SJSA1 (cell line): ENCODE measurements around the gene ZFP36L2. TPM values are rescaled to one million over a fixed set of nuclear protein-coding genes. Genes with fewer than 3 reads are reported as not detected.
"Not testable (repeated sequence)": the region's sequence is repeated elsewhere in the genome, so short reads cannot be mapped to it uniquely, and the experiment has no call there.

Source experiments
- DNase-seq, 2 experiments: peaks; one replicate each; pipeline ENCODE4 v3.0.0-alpha.2; 2015 to 2020; ENCODE audit warnings: low spot score in 2 of 2, low read depth in 1 of 2
- H3K27ac ChIP-seq: fragments of 250-450 bp; sonication (Bioruptor Pico); 2 replicates; pipeline ENCODE4 v1.5.1; 2020; ENCODE audit warnings: mild to moderate bottlenecking, moderate library complexity
- H3K27me3 ChIP-seq: fragments of 250-450 bp; sonication (Bioruptor Pico); replicated peaks from 2 replicates; pipeline ENCODE4 v1.5.1; 2020; ENCODE audit warnings: mild to moderate bottlenecking, moderate library complexity
- H3K36me3 ChIP-seq: fragments of 250-450 bp; sonication (Bioruptor Pico); 2 replicates; pipeline ENCODE4 v1.5.1; 2020; ENCODE audit warnings: mild to moderate bottlenecking
- H3K4me1 ChIP-seq: fragments of 250-450 bp; sonication (Bioruptor Pico); replicated peaks from 2 replicates; pipeline ENCODE4 v1.6.1; 2021; ENCODE audit warnings: mild to moderate bottlenecking
- H3K4me3 ChIP-seq: fragments of 250-450 bp; sonication (Bioruptor Pico); 2 replicates; pipeline ENCODE4 v1.5.1; 2020; ENCODE audit warnings: mild to moderate bottlenecking
- H3K9me3 ChIP-seq: fragments of 250-450 bp; sonication (Bioruptor Pico); replicated peaks from 2 replicates; pipeline ENCODE4 v1.5.1; 2020; ENCODE audit warnings: mild to moderate bottlenecking
- total RNA-seq: library from RNA; depleted of rRNA; stranded (reverse); fragments of >200 nt; shearing (Covaris generic); gene quantifications from 2 replicates; pipeline ENCODE4 v1.2.3, GENCODE V29; 2014

Gene ZFP36L2
- total RNA-seq, 1 experiment from 2014 or later = 4.0 TPM

DNA sequence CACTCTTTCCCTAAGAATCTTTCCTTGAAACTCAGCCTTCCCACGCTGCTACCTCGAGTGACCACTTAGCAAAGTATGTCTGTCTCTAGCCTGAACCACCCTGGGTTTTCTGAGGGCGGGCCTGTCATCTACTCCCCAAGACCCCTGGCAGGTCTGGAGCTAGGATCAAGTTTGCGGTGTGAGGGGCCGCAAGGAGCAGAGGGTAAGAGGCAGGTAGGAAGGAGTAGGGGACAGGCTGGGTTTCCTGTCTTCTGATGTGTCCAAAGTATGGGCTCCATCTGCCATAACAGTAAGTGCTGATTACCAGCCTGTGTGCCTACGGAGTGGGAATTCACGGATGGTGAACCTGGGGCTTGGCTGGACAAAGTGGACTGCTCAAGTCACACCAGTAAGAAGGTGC, 25.4 kb downstream of the ZFP36L2 start:
- H3K4me1 ChIP-seq = no peaks in the 10 kb centered on the region
- no peak overlapping the region for H3K27ac ChIP-seq
- H3K36me3 ChIP-seq = no peaks in the 10 kb centered on the region
- H3K9me3 ChIP-seq = no peaks in the 10 kb centered on the region
- DNase-seq = no peak
- H3K4me3 ChIP-seq = no peak overlapping the region
- no peaks in the 10 kb centered on the region for H3K27me3 ChIP-seq

DNA sequence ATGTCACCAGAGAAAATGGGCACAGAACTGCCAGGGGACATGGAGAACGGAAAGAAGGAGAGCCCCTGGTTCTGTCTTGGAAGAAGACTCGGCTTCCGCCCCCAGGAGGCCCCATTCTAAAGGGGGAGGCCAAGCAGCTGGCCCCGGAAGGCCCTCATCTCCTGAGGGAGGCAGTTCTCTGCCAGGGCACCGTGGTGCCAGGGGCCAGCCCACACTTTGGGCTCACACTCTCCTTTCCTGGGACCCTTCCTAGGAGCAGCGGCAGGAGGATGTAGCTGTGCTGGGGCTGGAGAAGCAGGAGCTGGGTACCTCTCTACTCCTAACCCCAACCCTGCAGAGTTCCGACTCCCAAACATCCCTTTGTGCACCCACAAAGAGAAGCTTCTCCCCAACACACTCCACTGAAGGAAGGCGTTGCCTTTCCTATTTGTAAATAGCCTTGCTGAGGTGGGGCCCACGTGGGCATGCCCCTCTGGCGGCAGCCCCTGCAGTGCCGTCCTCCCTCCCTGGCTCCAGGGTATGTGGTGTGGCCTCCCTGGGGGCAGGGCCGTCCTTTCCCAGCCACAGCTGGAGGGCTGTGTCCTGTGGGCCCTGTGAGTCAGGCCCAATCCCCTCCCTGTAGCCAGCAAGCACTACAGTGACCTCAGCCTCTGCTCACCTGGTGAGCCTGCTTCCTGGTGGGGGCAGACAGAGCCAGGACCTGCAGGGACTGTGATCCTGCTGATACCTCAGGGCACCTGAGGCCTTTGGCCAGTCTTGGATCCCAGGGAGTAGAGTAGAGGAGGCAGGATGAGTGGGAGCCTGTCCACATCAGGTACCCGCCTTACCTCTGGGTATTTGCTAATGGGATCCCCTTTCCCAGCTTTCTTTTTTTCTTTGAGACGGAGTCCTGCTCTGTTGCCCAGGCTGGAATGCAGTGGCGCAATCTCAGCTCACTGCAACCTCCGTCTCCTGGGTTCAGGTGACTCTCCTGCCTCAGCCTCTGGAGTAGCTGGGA, 26.6 kb downstream of the ZFP36L2 start:
- no peak for DNase-seq
- H3K36me3 ChIP-seq = no peaks in the 10 kb centered on the region

DNA sequence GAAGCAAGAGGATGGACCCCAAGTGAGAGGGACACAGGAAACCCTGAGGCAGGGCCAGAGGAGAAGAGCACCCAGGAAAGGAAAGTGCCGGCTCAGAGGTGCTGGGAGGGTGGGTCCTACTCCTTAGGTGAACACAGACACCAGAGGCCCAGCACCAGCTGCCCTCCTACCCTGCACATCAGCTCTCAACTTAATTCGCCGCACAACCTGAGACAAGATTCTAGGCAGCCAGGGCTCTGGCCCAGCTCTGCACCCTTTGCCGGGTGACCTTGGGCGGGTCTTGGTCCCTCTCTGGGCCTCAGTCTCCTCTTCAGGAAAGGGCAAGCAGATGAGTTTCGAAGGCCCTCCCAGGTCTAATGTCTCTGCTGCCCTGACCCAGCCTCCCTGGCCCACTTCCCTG, 28.1 kb downstream of the ZFP36L2 start:
- no peaks in the 10 kb centered on the region for H3K9me3 ChIP-seq
- no peaks in the 10 kb centered on the region for H3K27me3 ChIP-seq
- no peak overlapping the region for H3K27ac ChIP-seq
- H3K4me1 ChIP-seq = peaks cover 4% of the 10 kb centered on the region; the same call in 1 of the 2 replicates
- H3K36me3 ChIP-seq = no peaks in the 10 kb centered on the region
- H3K4me3 ChIP-seq = no peak overlapping the region
- DNase-seq = no peak

More for the DNA sequence above, 26.6 kb downstream of the ZFP36L2 start:
- no peaks in the 10 kb centered on the region for H3K9me3 ChIP-seq
- no peak overlapping the region for H3K4me3 ChIP-seq
- H3K4me1 ChIP-seq = peaks cover 4% of the 10 kb centered on the region; the same call in 1 of the 2 replicates
- no peak overlapping the region for H3K27ac ChIP-seq
- H3K27me3 ChIP-seq = no peaks in the 10 kb centered on the region

DNA sequence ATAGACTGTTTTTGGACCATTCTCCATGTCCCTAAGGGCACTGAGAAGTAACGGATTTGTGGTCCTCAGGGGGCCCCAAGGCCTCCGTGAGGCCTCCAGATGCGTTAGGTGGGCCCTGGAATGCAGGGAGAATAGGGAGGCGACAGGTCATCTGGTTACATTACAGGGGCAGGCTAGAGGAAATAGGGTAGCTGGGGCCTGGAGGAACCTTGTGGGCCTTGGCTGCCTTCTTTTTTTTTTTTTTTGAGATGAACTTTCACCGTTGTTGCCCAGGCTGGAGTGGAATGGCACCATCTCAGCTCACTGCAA, 28.9 kb downstream of the ZFP36L2 start:
- no peak for DNase-seq
- Histone ChIP-seq H3K27me3 (no peaks in the 10 kb centered on the region), H3K27ac (no peak overlapping the region), H3K4me1 (peaks cover 4% of the 10 kb centered on the region; the same call in 1 of the 2 replicates), H3K9me3 (no peaks in the 10 kb centered on the region), H3K4me3 (no peak overlapping the region), H3K36me3 (no peaks in the 10 kb centered on the region)

DNA sequence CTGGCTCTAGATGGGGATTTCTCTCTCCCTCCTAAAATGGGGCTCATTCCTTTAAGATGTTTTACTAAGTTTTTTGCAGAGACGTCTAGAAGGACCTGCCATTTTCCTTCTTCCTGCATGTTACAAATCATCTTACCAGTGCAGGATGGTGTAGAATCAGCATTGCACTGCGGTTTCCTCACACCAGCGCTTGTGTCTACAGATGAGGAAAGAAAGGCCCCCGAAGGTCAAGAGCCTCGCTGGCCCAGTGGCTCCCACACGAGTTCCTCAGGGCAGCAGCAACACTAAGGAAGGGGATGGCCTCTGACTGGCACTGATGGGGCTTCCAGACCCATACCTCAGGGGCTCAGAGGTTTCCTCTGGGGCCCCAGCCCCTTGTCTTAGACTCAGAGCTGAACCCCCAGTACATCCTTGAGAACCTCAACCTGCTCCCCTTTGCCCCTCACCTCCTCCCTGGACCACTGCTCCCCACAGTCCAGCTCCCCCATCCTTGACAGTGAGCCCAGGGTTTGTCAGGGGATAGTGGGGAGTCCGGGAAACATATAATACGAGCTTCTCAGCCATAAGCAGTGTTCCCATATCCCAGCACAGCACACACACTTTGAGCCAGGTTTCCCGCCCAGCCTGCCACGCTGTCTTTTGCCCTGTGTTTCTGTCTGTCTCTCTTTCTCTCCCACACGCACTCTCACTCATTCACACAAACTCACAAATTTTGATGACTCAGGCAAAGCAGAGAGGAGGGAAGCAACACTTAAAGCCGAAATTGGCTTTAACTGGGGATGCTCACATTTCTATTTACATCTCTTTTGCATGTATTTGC, 29.4 kb downstream of the ZFP36L2 start:
- Histone ChIP-seq H3K27ac (no peak overlapping the region), H3K36me3 (no peaks in the 10 kb centered on the region), H3K4me3 (no peak overlapping the region), H3K27me3 (no peaks in the 10 kb centered on the region), H3K4me1 (peaks cover 4% of the 10 kb centered on the region; the same call in 1 of the 2 replicates), H3K9me3 (no peaks in the 10 kb centered on the region)
- DNase-seq = no peak

DNA sequence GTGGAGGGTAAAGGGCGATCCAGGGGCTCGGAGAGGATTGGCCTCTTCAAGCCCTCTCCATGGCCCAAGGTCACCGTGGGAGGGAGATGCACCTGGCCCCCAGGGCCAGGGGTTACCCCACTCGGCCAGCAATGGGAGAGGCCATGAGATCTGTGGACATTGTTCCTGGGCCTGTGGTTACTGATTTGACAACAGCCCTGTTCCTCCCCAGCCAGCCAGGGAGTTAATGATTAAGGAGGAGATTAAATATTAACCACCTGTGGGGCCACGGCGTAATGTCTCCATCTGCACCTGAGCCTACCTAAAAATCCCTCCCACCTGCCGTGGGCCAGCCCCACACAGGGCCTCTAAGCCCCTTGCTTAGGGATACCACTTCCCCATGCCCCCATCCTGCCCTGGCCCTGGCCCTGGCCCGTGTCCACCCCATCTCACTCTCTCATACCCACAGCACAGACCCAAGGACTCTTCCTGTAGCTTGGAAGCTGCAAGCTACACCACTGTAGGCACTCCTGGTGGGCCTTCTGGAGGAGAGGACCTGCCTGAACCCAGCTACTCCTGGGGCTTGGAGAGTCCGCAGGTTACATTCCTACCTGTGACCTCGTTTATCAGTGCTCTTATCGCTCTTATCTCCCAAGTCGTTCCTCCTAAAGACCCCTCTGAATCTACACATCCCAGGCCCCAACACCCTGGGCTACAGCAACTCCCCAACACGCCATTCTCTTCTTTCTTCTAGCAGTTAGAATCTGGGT, 32.1 kb downstream of the ZFP36L2 start:
- Histone ChIP-seq H3K4me1 (peaks cover 4% of the 10 kb centered on the region; the same call in 1 of the 2 replicates), H3K27me3 (no peaks in the 10 kb centered on the region), H3K36me3 (no peaks in the 10 kb centered on the region), H3K27ac (no peak overlapping the region), H3K4me3 (no peak overlapping the region), H3K9me3 (no peaks in the 10 kb centered on the region)
- DNase-seq = no peak

DNA sequence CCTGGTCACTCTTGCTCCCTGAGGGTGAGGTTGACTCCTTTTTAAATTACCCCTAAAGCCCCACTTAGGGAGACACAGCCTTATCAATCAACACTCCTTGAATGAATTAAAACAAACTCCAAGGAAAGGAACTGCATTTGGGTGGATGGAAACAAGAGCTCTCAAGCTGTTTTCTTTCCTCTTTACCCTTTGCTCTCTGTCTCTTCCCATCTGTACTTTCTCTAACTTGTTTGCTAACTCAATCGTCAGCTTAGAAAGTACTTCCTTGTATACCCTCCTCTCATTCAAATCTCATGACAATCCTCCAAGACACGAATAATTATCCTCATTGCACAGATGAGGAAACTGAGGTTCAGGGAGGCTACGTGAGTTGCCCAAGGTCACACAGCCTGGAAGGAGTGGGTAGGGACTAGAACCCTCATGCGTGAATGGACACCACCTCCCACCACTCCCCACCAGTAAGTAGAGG, 32.7 kb downstream of the ZFP36L2 start:
- DNase-seq = no peak
- H3K36me3 ChIP-seq = no peaks in the 10 kb centered on the region
- no peak overlapping the region for H3K27ac ChIP-seq
- no peaks in the 10 kb centered on the region for H3K9me3 ChIP-seq
- H3K4me3 ChIP-seq = no peak overlapping the region
- H3K4me1 ChIP-seq = peaks cover 4% of the 10 kb centered on the region; the same call in 1 of the 2 replicates
- no peaks in the 10 kb centered on the region for H3K27me3 ChIP-seq

DNA sequence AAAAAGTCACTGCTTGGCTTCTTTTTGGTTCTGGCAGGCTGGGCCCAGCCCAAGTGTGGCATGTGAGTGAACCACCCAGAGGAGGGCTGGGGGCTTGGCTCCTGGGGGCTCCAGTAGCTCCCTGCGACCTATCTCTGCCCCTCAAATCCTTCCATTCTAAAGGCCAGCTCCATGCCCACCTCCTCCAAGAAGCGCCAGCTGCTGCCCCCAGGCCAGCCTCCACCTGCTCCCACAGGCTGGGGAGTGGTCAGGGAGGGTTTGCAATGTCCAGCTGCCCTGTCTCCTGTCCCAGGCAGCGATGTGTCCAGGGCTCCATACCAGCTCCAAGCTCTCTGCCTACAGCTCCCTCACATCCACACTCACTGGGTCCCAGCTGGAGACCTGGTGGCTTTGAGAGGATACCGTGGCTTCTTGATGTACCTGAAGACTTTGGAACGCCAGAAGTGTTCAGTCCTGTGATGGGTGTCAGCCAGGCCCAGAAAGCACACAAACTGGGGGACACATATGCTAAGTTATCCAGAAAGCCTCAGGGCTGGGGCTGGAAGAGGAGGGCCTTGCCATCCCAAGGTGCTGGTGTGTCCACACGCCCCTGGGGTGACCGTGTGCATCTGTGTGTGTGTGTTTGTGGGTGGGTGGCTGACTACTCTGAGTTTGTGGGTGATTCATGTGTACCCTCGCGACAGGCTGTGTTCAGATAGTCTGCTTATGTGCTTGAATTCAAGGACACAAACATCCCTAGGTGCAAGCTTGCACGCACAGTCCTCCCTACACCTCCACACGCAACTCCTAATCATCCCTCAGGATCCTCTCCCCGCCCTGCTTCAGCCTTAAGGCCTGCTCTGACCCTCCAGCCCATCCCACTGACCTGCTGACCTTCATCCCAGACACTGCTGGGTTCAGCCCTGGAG, 33.4 kb downstream of the ZFP36L2 start:
- H3K9me3 ChIP-seq = no peaks in the 10 kb centered on the region
- H3K4me1 ChIP-seq = peaks cover 4% of the 10 kb centered on the region; the same call in 1 of the 2 replicates
- H3K36me3 ChIP-seq = no peaks in the 10 kb centered on the region
- H3K4me3 ChIP-seq = no peak overlapping the region
- H3K27me3 ChIP-seq = no peaks in the 10 kb centered on the region
- H3K27ac ChIP-seq = no peak overlapping the region
- DNase-seq = no peak

DNA sequence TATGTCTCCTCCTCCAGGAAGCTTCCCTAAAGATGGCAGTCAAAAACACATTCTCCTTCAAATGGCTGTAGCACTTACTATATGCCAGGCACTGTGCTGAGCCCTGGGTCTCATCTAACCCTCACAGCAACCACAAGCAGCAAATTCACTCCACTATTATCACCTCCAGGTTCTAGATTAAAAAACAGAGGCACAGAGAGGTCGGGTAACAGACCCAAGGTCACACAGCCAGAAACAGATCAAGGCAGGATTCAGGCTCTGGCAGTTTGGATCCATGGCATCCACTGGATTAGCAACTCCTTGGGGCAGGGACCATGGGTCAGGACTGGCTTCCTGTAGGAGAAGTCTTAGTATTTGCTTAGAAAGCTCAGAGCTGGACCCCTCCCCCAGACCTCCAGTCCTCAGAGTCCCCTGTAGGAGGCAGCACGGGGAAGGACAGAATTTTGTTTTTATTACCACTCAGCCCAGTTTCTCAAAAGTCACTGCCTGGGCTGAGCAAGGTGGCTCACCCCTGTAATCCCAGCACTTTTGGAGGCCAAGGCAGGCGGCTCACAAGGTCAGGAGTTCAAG, 34.4 kb downstream of the ZFP36L2 start:
- no peak overlapping the region for H3K27ac ChIP-seq
- no peaks in the 10 kb centered on the region for H3K9me3 ChIP-seq
- H3K4me3 ChIP-seq = no peak overlapping the region
- H3K4me1 ChIP-seq = peaks cover 4% of the 10 kb centered on the region; the same call in 1 of the 2 replicates
- H3K36me3 ChIP-seq = no peaks in the 10 kb centered on the region
- no peak for DNase-seq
- H3K27me3 ChIP-seq = no peaks in the 10 kb centered on the region

DNA sequence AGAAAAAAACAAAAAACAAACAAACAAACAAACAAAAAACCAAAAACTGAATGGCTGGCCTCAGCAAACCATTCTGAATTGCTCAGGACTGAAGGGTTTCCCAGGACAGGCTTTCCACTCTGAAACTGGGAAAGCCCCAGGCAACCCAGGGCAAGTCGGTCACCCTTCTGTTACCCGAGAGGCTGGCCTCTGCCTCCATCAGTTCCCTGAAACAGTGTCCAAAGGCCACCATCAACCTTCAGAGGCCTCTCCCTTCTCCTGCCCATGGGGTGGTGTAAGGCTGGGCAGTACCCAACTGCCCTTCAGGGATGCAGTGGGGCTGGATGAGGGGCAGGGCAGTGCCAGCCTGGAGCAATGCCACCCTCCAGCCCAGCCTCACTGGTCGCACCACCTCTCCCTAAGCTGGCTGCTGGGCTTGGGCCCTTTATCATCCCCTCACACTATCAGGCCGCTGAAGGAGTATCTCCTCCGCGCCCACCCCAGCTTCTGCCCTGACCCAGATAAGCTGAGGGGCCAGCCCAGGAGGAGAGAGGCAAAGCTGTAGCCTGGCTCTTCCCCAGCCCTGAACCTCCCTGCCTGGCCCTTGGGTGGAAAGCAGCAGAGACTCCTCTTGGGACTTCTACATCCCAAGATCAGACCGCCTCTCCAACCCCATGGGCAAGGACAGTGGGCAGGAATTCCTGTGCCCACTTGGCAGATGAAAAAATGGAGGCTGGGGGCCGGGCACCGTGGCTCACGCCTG, 35.9 kb downstream of the ZFP36L2 start:
- Histone ChIP-seq H3K9me3 (no peaks in the 10 kb centered on the region), H3K27ac (no peak overlapping the region), H3K27me3 (no peaks in the 10 kb centered on the region), H3K4me3 (no peak overlapping the region), H3K36me3 (no peaks in the 10 kb centered on the region), H3K4me1 (no peaks in the 10 kb centered on the region)
- DNase-seq = no peak

DNA sequence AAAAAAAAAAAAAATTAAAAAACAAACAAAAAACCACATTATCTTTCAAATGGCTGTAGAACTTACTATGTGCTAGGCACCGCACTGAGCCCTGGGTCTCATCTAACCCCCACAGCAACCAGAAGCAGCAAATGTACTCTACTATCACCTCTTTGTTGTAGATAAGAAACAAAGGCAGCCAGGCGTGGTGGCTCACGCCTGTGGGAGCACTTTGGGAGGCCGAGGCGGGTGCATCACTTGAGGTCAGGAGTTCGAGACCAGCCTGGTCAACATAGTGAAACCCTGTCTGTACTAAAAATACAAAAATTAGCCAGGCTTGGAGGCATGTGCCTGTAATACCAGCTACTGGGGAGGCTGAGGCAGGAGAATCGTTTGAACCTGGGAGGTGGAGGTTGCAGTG, 36.5 kb downstream of the ZFP36L2 start:
- H3K9me3 ChIP-seq, H3K27ac ChIP-seq, H3K36me3 ChIP-seq, H3K4me3 ChIP-seq, H3K27me3 ChIP-seq, H3K4me1 ChIP-seq, DNase-seq: not testable (repeated sequence)
